ENCODE measurements around the gene S1PR3.

GRCh38 chr9:88993327-88993726, 2.1 kb downstream of the S1PR3 start:
- TF ChIP-seq CTCF (IDR thresholded peaks at IDR 0.05; ENCODE audit: low read length) (no peak), EZH2 (IDR thresholded peaks at IDR 0.05; ENCODE audit: borderline replicate concordance, low read length) (no peak)

Data from OCI-LY1 (cell line).